ENCODE measurements around the gene UQCR10.

UQCR10 gene

DNA sequence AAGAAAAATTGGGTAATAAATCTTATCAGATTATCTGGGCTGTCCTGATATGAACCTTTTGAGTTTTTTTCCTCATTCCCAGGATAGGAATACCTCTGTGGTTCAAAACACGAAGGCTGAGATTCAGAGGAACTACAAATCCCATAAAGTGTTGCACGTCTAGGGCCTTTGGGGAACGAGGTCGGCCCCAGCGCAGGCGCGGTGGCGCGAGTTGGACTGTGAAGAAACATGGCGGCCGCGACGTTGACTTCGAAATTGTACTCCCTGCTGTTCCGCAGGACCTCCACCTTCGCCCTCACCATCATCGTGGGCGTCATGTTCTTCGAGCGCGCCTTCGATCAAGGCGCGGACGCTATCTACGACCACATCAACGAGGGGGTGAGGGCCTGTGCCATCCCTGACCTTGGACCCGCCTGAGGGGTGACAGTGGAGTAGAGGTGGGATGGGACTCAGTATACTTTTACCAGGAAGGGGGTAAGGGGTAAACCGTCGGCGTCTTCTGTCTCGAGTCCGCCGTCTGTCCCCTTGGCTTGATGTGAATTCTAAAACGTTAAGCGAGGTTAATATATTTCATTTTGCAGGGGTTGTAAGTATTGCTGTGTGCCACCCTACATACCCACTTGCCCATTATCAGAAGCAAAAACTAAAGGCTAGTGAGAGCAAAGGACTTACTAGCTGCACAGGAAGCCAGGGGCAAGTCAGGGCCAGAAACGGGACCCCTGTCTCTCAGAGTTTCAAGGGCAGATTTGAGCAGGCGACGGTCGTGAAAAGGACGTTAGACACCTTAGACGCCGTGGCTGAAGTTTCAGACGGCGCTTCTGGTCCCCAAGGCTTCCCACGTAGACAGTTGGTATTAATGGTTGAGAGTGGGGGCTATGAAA lies at the start of gene UQCR10:
Gene UQCR10, plus strand, starts transcription at position 199 of the 881 bp plus-strand sequence. Its CDS starts 30 bp downstream, at position 229.
- DNase-seq: peak; percentile 96

DNA sequence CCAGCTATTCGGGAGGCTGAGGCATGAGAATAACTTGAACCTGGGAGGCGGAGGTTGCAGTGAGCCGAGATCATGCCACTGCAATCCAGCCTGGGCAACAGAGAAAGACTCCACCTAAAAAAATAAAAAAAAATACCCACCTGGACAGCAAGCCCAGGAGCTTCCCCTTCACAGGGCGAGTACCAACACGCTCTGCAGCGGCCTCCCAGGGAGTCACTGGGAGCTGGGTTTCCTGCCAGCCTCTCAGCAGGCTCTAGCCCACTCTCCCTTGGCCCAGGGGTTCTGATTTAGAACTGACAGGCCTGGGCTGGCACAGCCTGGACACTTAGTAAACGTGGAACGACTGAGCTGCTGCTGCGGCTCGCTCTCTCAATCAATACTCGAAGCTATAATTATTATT lies 49.4 kb upstream of the UQCR10 start:
- no peak for DNase-seq

DNA sequence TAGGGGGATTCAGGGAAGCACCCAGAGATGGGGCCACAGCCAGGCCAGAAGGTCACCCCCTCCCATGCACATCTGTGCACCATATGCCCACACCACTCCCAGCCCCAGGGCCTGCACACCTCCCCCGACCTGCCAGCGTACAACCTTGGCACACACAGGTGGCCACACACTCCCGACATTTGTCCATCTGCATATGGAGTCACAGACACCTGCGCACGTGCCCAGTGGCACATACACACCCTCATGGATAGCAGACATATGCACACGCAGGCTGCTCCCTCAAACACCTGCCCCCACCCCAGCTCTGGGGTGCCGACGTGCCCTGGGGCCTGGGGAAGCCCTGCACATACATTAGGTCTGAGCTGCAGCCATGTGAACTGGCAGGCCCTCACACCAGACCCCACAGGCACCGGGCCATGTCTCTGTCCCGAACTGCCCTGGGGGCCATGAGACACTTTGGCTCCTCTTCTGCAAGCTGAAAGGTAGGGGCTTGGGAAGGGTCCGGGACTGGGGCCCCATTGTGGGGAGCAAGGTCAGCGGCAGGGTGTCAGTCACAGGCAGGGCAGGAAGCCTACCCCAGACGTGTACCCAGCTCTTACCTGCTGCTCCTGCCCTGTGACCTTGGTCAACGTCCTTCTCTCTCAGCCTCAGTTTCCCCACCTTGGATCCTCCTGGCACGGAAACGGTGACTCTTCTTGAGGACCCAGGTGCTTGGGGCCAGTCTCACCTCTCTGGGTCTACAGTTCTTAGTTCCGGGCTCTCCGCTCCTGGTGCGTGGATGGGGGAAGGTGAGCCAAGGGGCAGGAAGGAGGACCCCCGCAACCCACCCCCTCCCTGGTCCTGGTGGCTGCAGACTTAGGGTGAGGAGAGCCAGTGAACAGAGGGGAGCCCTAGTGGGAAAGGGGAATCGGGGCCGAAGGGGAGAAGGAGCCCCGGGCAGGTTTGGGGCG lies 47.9 kb upstream of the UQCR10 start:
- DNase-seq: no peak

DNA sequence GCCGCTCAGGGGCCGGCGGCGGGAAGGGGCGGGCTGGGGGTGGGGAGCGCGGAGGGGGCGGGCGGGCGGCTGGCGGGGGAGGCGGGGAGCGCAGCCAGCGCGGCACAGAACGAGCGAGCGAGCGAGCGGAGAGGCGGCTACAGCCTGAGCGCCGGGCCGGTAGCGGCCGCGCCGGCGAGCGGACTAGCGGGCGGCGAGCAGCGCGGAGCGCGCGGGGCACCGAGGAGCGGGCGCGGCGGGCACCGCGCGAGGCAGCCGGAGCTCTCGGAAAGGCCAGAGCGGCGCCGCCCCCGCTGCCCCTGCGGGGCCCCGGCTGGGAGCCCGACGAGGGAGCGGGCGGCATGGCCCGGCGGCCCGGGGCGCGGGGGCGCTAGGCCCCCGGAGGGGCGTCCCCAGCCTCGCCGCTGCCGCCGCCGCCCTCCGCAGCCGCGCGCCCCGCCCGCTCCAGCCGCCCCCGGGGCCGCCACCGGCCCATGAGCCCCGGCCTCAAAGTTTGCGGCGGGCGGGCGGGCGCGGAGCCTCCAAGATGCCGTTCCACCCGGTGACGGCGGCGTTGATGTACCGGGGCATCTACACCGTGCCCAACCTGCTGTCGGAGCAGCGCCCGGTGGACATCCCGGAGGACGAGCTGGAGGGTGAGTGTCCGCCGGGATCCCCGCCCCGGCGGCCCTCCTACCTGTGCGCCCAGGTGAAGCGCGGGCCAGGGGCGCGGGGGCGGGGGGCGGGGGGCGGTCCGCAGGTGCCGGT lies 47.1 kb upstream of the UQCR10 start, which contains the start of gene CABP7:
Gene CABP7, plus strand, starts transcription at position 105 of the 747 bp plus-strand sequence. Its CDS starts 422 bp downstream, at position 527.
- DNase-seq: peak; percentile 9

DNA sequence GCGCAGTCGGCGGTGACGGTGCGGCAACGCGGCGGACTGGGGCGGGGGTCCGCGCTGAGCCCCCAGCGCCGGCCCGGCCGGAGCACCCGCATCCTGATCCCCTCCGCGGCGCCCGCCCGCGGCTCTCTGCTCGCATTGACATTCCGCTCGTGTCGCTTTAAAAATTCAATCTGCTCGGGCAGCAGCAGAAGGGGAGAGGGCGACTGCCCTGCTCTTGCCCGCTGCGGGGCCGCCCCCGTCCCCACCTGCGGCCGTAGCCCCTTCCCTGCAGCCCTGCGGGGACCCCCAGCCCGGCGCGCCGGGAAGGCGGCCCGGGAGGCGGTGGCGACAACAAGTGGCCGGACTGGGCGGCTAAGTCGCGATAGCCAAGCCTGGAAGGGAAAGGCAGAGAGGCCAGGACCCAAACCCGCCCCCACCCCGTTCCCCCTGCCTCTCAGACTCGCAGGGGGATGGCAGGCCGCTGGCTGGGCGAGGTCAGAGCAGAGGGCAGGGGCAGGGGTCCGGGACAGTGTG lies 46.3 kb upstream of the UQCR10 start:
- no peak for DNase-seq

DNA sequence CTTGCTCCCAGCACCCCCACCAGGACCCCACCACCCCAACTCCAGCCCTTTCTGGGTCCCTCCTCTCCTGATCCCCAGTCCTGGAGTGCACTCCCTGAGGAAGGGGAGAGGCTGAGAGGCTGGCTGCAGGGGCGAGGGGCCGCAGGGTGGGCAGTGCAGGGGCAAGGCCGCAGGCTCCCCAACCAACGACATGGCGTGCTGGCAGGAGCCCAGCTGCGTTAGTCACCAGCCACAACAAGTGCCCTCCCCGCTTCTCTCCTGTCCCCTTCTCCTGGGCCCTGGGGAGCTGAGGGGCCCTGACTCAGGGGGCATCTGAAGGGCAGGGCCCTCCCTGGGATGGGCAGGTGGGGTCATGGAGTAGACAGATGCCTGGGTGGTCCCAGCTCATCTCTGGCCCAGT lies 45.0 kb upstream of the UQCR10 start:
- no peak for DNase-seq

DNA sequence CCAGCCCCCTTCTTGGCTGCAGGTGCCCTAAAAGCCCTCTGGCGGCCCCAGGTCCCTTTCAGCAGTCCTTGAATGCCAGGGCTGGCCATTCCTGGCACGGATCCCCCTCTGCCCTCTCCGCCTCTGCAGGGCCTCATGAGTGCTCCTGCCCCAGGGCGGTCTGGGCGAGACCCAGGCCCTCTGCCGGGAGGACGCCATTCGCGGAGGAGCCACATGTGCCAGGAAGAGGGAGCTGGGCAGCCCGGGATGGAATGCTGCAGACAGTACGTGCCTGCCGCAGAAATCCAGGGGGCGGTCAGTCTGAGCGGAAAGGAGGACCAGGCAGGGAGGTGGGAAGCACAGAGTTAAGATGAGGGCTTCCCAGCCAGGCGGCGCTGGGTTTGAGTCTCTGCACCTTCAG lies 44.6 kb upstream of the UQCR10 start:
- DNase-seq: no peak

DNA sequence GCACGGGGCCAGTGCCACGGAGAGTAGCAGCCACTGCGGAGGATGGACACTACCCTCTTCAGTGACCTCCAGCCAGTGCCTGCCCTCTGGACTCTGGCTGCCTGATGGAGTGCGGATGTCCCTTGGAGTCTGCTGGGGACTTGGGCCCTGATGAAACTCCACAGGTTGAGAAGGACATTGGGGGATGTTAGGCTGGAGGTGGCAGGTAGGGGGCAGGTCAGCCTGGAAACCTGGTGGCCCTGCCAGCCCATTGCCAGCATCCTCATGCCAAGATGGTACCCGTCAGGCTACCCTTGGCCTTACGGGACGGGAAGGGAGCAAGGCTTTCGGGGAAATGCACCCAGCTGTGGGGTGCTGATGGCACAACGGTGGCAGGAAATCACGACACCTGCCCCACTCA lies 43.4 kb upstream of the UQCR10 start:
- DNase-seq: no peak

DNA sequence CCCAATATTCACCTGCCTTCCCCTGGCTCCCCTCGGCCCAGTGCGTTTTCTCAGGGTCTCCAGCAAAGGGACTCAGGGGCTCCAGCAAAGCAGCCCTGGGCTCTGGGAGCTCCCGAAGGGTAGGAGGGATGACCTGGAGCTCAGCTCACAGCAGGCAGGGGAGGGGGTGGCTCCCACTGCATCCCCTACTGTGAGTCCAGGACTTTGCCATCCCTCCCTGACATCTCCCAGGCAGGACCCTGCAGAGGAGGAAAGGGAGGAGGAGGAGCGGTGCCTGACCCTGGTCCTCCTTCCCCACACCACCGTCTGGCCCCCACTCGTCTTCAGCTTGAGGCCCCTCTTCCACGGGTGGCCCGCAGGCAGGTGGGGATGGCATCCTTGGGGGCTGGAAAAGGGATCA lies 42.3 kb upstream of the UQCR10 start:
- no peak for DNase-seq

DNA sequence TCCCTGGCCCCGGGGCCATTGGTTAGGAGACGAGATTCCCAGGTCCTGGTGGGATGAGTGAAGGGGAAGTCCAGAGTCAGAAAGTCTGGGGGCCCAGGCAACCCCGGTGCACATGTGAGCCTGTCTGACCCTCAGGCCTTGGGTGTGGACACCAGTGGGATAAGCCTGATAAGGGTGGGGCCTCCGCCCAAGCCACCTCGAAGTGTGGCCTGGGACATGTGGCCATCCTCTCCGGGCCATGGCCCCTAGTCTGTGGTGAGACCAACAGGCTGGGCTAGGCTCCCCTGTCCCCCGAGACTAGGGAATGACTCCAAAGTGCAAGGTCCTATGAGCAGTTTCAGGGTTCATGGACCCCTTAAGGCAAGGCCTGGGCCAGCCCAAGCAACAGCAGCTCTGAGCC lies 41.1 kb upstream of the UQCR10 start:
- no peak for DNase-seq

DNA sequence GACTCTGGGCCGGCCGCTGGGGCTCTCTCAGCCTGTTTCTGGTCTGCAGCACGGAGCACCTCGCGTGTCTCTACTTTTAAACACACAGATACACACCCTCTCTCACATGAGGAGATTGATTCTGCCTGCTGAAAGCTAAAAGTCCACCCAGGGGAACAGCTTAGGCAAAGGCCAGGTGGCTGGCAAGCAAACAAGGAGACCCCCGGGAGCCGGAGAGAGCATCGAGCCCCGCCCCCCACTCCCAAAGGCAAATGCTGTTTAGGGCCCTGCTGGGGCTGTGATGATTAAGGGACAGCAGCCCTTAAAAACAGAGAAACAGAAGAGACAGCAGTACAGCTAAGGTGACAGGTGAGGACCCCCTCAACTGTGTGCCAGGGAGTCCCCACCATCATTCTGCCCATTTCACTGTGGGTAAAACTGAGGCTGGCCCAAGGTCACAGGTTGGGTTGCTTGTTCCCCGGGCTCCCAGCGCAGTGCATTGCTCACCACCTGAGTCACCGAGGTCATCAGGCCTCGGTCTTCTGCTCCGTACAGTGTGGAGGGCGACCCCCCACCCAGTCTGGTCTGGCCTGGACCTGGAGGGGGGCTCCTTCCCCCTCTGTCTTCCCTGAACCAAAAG lies 40.5 kb upstream of the UQCR10 start:
- DNase-seq: no peak

DNA sequence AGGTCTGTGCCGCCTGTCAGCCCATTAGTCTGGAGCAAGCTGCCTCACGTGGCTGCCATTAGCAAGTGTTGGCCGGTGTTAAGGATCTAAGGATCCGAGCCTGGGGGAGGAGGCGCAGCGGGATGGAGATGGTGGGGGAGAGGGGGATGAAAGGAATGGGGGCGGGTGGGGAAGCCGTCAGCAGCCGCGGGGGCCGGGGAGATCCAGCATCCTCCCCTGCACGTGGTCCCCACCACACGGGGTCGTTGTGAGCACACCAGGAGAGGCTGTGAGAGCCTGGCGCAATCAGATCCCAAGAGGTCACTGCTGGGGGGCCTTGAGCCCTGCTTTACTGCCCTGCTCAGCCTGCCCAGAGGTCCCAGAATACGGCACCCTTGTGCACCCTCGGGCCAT lies 40.0 kb upstream of the UQCR10 start:
- DNase-seq: peak; percentile 14

DNA sequence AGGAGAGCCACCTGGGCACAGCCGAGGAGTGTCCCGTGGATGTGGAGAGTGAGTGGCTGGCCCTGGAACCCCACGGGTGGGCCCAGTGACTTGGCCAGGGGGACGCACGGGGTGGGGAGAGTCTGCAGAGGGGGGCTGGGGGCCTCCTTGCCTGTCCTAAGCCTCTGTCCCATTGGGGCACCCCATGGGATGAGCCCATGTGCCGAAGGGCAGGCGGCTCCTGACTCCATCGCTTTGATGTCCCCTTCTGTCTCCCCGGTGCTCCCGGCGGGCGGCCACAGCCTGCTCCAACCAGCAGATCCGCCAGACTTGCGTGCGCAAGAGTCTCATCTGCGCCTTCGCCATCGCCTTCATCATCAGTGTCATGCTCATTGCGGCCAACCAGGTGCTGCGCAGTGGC lies 38.0 kb upstream of the UQCR10 start:
- no peak for DNase-seq

DNA sequence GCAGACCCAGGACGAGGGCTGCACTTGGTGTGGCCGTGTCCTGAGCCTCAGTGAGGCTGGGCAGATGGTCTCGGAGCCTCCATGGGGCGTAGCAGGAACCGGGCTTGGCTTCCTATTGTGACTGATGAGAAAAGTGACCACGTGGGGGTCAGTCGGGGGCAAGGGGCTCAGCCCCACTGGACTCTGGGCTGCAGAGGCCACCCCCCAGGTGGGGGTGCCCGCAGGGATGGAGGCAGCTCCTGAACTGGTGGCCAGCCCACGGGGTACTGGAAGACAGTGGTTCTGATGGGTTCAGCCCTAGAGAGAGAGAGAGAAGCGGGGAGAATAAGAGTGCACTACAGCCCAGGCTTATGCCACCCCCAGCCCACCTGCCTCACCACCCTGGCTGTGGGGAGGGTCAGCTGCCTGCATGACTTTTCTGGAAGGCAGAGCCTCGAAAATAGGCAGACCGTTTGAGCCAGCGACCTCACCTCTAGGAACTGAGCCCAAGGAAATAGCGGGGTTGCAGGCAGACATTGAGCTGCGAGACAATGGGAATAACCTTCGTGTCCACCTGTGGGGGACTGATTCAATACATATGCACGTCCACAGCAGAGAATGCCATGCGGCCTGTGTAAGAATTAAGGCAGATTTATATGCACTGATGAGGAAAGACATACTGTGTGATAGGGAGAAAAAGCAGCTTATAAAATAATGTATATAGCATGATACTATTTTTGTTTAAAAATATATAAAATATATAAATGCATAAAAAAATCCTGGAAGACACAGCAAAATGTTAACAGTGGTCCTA lies 35.9 kb upstream of the UQCR10 start:
- DNase-seq: no peak

DNA sequence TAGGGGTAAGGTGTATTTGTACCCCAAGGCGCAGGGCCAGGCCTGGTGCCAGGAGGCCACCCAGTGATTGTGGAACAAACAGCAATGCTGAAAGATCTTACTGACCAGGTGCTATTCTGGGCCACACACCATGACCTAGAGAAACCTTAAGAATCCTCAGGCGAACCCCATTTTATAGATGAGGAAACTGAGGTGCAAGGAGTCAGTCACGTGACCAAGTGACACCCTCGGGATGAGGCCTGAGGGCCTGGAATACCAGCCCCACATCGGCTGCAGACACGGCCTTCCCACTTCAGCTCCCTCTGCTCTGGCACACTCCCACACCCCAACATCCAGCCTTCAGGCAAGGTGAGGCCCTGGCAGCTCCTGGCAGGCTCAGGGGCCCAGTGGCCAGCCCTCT lies 34.3 kb upstream of the UQCR10 start:
- DNase-seq: no peak

DNA sequence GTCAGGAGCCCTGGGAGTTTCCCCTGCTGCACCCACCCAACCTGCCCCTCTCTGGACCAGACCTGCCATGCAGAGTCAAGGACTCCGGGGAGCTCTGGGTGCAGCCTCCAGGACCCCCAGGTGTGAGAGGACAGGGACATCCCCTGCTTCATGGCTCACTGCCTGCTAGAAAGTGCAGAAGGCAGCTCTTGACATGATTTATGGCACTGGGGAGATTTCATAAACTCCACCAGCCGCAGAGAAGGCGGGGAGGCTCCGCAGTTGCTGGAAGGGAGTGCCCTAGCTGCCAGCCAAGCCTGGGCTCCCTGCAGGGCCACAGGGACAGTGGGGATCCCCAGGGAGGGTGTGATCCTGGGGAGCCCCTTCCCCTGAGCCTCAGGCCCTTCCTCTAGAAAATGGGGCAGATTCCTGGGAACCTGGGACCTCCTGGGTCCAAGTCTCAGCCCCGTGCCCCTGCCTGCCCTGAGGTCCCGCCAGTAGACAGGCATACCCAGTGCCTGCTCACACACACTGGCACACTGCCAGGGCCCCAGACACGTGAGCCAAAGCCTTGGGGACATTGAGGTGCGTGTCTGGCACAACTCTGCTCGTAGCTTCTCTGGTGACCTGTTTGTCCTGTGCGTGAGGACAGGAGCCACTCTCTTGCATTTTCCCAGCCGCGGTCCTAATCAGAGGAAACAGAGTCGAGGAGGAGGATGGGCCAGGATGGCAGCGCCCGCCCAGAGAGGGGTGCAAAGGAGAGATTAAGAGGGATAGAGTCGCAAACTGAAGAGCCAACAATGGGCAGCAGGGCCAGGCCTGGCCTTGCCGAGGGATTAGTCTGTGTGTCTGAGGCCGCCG lies 33.6 kb upstream of the UQCR10 start:
- no peak for DNase-seq

DNA sequence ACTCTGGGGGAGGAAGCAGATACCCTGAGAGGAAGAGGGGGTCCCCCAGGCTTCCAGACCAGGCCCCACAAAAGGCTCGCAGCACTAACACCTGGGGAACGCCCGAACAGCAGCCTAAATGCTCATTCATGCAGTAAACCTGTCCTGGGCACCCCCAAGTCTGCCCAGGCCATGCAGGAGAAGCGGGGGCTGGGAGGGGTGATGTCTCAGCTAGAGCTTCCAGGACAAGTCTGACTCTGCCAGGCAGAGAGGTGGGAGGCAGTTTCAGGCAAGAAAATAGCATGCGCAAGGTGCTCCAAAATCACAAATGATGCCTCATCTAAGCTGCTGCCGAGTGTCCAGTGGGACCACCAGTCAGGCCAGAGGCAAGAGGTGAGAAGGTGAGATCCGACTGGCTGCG lies 32.8 kb upstream of the UQCR10 start:
- DNase-seq: no peak

DNA sequence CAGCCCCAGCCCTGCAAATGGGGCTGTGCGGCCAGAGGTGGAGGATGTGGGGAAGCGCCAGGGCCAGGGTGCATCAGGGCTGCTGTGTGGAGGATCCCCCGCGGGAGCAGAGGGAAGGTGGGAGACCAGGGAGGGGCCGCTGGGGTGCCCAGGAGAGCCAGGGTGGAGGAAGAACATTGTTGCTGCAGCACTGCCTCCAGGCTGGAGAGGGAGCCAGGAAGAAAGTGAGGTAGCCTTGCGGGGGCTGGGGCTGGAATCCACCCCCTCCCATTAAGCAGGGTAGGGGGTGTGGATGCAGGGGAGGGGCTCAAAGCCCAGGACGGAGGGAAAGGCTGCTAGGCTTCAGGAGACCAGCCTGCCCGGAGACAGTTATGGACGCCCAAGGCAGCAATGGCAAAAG lies 32.3 kb upstream of the UQCR10 start:
- DNase-seq: no peak

DNA sequence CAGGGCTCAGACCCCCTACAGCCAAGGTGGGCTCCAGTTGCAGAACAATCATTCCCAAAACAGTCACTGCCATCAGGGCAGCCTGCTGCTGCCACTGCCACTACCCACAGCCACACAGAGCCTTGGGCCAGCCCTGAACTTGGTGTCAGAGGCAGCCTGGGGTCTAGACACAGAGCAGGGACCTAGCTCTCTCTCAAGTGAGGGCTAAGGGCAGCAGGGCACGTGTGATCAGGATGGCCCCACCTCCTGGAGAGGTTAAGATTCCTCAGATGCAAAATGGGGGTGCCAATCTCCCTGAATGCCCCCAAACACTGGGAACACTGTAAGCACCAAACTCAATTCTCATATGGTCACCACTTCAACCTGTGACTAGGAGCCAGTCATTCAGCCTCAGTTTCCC lies 31.8 kb upstream of the UQCR10 start:
- no peak for DNase-seq

Data from suppressor macrophage treated with lipopolysaccharide for 4 hours (primary cell).